Right atrium auricular region (tissue), 2 donors: ENCODE results near the gene P2RX7. TPM values are rescaled to one million over a fixed set of nuclear protein-coding genes. Genes with fewer than 3 reads are reported as not detected.

Source experiments
- DNase-seq: peaks from one replicate; pipeline ENCODE4 v3.0.0-alpha.2; 2019; ENCODE audit warnings: low spot score
- H3K27ac ChIP-seq, 2 donors: fragments of 200-600 bp; sonication (generic); 1 replicate in 1 of 2; 2 replicates in 1 of 2; pipeline ENCODE4 v1.5.1; 2016 to 2019
- H3K27me3 ChIP-seq, 2 donors: fragments of 200-600 bp; sonication (generic); one replicate each; pipeline versions ENCODE4 v1.5.1 to v1.6.0; 2017 to 2019
- H3K36me3 ChIP-seq: fragments of 200-600 bp; sonication (generic); one replicate; pipeline ENCODE4 v1.5.1; 2016
- H3K4me1 ChIP-seq, 2 donors: fragments of 200-600 bp; sonication (generic); one replicate each; pipeline versions ENCODE4 v1.5.1 to v1.6.0; 2017 to 2019
- H3K4me3 ChIP-seq, 2 donors: fragments of 200-600 bp; sonication (generic); 1 replicate in 1 of 2; 2 replicates in 1 of 2; pipeline ENCODE4 v1.5.1; 2017 to 2019; ENCODE audit warnings: mild to moderate bottlenecking in 1 of 2, moderate library complexity in 1 of 2
- H3K9me3 ChIP-seq, 2 donors: fragments of 200-600 bp; sonication (generic); one replicate each; pipeline ENCODE4 v1.5.1; 2019
- CTCF ChIP-seq, 2 donors: fragments of 200-600 bp; sonication (generic); IDR thresholded peaks; one replicate each; pipeline ENCODE4 v1.5.1; 2019; ENCODE audit warnings: antibody characterized with exemption in 2 of 2
- total RNA-seq, 2 donors: library from RNA; depleted of rRNA; stranded (reverse); fragments of >200 nt; gene quantifications; one replicate each; pipeline ENCODE4 v1.1.0, GENCODE V29; 2016

The P2RX7 gene
- total RNA-seq, 2 donors from 2014 or later: 1.3 to 1.9 TPM

DNA sequence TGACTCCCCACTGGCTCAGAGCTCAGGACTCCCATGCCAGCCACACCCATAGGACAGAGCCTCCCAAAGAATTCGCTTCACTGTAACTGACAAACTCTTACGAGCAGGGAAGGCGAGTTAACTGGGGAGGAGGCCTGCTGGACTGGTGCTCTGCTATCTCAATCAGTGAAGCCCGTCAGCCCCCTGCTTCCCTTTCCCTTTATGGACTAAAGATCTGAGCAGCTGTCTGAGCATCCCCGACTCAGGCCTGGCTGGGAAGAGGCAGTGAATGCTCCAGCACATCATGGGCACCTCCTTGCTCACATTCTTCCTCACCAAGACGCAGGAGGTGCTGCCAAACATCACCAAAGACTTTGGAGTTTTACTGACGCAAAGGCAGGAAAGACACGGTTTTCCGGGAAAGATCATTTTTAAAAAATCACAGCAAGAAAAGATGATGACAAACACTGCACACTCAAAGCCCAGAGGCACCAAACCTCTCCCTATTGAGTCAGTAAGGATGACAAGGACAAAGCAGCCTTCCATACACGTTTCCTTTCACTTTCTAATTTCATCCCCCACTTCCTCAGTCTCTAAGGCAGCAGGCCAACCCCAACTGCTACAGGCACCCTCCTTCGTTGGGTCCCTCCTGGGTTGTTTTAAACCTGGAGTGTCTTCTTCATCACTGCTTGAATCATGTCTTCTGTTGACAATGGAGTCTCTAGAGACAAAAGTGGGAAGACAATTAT is 45.0 kb upstream of the P2RX7 start:
- Histone ChIP-seq H3K36me3 (no peaks in the 10 kb centered on the region), H3K4me3 (no peak overlapping the region), H3K27ac (no peak overlapping the region), H3K4me1 (no peaks in the 10 kb centered on the region), H3K9me3 (no peaks in the 10 kb centered on the region), H3K27me3 (no peaks in the 10 kb centered on the region)
- no peak for DNase-seq
- TF ChIP-seq CTCF (IDR thresholded peaks at IDR 0.05): no peak

DNA sequence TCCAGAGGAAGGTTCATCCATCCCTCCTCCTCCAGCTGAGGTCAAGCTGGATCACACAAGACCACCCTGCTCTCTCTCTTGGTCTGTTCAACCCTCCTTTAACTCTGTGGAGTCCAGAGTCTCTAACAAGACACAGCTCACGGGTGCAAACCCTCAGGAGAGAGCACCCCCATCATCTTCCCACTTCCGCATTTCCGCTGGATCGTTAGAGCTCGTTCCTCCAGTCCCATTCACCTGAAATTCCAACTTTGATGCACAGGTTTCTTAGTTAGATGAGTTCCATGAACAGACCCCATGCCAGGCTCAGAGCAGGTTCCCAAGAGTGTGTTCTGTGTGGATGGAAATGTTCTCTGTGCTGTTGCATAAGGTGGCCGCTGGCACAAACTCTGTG is 44.5 kb upstream of the P2RX7 start:
- Histone ChIP-seq H3K27ac (no peak overlapping the region), H3K36me3 (no peaks in the 10 kb centered on the region), H3K27me3 (no peaks in the 10 kb centered on the region), H3K4me3 (no peak overlapping the region), H3K4me1 (no peaks in the 10 kb centered on the region), H3K9me3 (no peaks in the 10 kb centered on the region)
- no peak for TF ChIP-seq CTCF (IDR thresholded peaks at IDR 0.05)
- DNase-seq: no peak

DNA sequence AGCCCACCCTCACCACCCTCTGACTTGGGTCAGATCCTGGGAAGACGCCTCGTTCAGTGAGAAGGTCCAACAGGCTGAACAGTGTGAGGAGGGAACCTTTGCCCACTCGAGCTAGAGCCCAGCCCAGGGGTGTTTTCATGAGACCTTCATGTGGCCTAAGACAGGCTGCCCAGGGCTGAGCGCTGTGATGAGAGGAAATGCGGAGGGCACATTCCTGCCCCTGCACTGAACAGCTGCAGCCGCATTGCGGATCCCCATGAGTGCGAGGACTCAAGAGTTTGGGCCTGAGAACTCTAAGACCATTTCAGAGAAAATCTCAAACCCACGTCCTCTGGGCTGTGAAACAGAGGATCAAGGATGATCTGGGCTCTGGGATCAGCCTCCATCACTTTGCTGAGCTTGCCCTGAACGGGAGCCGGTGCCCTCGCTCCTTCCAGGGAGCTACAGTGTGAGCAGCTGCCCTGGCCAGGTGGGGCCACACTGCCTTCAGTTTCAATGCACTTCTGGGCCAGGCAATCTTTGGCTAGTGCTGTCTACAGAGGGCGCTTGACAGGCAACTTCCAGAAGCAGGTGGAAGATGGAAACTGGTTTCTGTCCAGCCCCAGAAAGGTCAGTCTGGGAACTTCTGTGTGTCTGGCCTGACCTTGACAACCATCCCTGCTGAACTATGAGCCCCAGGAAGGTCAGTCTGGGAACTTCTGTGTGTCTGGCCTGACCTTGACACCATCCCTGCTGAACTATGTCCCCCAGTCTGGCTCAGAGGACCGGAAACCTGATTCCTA is 43.5 kb upstream of the P2RX7 start:
- Histone ChIP-seq H3K36me3 (no peaks in the 10 kb centered on the region), H3K27me3 (no peaks in the 10 kb centered on the region), H3K9me3 (no peaks in the 10 kb centered on the region), H3K27ac (no peak overlapping the region), H3K4me1 (no peaks in the 10 kb centered on the region), H3K4me3 (no peak overlapping the region)
- no peak for TF ChIP-seq CTCF (IDR thresholded peaks at IDR 0.05)
- DNase-seq: no peak

DNA sequence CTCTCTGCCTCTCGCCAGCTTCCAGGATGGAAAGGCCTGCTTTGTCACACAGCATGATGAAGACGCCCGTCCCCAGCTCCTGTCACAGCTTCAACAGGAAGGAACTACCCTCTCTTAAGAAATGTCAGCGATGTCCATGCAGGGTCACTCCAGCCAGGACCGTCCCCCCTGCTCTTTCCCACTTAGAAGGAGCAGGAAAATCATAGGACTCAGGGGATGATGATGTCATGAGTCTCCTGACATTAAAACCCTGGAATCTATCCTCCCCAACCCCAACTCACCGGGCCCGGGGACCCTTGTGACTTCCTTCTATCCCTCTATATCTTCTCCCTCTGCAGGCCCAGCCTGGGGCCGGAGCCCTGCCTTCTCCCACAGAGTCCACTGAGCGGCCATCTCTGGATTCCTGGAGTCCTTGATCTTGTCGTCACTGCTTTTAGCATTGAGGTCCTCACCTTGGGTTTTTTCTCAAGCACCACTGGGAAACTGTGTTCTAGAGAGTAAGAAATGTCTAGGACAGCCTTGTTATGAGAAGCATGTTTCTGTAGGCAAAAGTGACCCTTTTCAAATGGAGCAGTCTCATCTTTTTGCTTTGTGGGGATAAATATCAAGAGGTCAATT is 42.8 kb upstream of the P2RX7 start:
- Histone ChIP-seq H3K36me3 (no peaks in the 10 kb centered on the region), H3K9me3 (no peaks in the 10 kb centered on the region), H3K4me3 (no peak overlapping the region), H3K4me1 (no peaks in the 10 kb centered on the region), H3K27me3 (no peaks in the 10 kb centered on the region), H3K27ac (no peak overlapping the region)
- TF ChIP-seq CTCF (IDR thresholded peaks at IDR 0.05): no peak
- peak; percentile 32 for DNase-seq

- DNase-seq: peak; percentile 42
- no peak overlapping the region for H3K4me3 ChIP-seq
- H3K36me3 ChIP-seq: no peaks in the 10 kb centered on the region
- H3K27ac ChIP-seq: no peak overlapping the region
- no peaks in the 10 kb centered on the region for H3K9me3 ChIP-seq
- H3K27me3 ChIP-seq: no peaks in the 10 kb centered on the region
- H3K4me1 ChIP-seq: peaks cover 0 to 7% of the 10 kb centered on the region in 2 donors
- TF ChIP-seq CTCF (IDR thresholded peaks at IDR 0.05): no peak
These were observed 41.8 kb upstream of the P2RX7 start for GRCh38 chr12:121090586-121091514.
